Fibroblast of skin of back (primary cell): ENCODE data around the gene SIM2.
A peak's percentile ranks its signal among the peaks of the same experiment; 100 is the strongest.

Source experiments
- DNase-seq: peaks from one replicate; pipeline ENCODE4 v3.0.0-alpha.2; 2013

Gene SIM2

DNA sequence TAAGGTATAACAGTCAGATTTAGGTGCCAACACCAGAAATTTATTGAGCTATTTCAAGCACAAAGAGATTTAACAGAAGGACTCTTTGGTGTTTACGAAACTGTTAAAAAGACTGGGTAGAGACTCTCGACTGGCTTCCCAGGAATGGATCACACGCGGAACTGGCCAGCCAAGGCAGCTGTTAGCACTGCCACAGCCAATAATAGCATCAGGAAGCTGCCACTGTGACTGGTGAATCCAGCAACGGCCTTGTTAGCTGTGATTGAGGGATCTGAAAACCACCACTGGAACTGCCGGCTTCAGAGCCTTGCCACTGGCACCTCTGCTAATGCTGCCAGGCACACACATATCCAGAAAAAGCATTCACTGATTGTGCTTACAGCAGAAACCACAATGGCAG, 10.6 kb upstream of the SIM2 start:
- no peak for DNase-seq

GRCh38 chr21:36689324-36689723, 9.6 kb upstream of the SIM2 start:
- no peak for DNase-seq

DNA sequence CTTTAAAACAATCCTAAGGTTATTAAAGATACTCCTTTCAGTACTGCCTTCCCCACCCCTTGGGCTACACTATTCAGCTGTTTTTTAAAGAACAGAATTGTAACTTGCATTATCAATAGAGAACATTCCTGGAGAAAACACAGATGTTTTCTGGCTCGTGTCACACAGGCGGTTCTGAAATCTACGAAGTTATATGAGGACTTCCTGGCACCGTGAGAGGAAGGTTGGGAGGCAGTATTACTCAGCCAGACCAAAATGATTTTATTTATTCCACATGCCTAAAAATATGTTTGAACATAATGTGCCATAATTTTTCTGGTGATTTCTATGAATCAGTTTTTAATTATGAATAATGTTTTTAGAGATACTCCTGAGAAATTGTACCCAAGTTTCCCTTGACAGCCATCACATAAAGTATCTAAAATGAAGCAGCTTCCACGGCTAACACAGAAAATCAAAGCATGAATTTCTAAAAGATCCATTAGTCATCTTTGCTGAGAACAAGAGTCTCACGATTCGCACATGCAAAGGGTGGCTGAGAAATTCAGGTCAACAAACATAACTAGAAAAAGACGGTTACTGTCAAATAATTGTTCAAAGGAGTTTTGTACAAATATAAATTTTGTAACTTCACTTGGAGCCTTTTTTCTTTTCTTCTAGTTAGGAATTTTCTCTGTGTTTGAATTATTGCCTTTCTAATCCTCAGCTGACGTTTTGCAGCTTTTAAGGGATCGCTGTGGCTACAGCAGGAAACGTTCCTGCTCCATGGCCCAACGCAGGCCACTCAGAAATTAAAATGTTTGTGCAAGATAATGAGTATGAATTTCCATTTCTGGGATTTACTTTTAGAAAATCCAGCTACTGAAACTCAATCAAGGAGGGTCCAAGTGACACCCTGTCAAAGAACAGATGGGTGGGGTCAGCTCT, 8.0 kb upstream of the SIM2 start:
- DNase-seq = no peak

DNA sequence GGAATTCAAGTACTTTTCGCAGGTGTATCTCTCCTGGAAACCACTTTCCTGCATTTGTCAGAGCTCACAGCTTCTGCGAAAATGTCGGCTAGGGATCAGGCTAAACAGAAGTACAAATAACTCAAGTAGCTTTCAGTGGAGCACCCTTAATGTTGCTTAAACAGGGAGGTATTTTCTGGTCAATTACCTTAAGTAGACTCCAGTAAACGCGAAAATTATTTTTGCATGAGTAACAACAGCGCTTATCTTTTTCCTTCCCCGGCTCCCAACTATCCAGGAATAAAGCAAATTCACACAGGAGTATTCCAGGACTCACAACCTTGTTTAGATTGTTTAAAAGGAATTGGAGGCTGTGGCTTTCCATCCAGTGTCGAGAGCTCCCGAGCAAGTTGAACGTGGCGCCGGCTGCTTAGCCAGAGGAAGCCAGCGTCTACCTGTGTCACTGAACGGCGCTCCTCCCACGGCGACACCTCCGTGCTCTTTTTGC, 7.3 kb upstream of the SIM2 start:
- DNase-seq = no peak

DNA sequence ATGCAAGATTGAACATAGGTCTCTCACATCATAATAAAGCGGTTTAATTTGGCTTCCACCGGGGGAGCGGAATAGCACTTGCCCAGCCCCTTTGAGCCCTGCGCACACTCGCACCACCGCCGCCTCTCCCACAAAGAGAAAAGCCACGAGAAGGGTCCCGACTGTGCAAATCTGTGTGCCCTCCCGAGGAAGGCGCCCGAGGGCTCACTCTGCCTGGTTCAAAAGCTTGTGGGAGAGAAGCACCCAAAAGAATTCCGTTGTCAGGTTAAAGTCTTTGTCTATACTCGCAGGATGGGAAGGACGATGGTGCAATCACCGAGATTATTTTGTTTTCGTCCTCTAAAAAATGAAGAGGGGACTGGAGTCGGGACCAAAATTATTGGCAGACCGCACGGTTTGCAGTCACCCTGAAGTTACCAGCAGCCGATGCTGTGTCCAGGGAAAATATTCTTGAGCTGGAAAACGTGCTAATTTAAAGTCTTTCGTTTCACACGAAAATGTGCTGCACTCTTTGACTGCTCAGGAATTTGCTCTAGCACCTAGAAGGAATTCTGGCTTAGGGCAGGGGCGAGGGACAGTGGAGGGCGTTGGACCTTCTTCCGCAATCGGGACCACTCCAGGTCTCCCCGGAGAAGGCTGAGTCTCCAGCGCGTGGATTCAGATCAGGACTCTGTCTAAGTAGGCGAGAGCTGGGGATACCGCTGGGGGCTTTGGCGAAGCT, 6.6 kb upstream of the SIM2 start:
- no peak for DNase-seq

DNA sequence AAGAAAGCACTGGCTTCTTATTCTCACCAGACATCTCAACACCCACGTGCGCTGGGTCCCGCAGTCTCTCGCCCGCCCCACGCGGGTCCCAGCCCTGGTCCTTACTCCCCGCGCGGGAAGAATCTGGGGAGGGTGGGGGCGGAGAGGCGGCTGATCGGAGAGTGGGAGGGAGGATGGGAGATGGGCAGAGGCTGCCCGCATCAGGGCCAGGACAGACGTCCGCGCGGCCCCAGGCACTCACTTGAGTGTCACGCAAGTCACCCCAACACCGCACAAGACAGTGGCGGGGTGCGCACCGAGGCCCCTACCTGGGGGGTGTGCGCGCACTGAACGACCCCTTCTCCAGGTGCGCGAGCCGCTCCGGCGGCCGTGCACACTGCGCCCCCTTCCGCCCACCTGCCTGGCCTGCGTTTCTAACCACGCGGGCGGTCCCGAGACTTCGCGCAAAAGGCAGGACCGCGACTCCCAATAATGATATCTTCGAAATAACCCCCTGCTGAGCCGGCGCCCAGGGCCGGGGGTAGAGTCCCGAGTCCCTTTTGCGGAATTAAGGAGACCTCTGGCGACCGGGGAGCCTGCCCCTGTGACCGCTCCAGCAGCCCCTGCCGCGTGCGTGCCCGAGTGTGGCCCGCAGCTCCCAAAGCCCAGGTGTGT, 6.0 kb upstream of the SIM2 start:
- DNase-seq = no peak

GRCh38 chr21:36693489-36694030, 5.4 kb upstream of the SIM2 start:
- DNase-seq = no peak

- no peak for DNase-seq
Measured at GRCh38 chr21:36694031-36694515, 4.8 kb upstream of the SIM2 start.

- DNase-seq = no peak
Measured at GRCh38 chr21:36694593-36695282, 4.2 kb upstream of the SIM2 start.

DNA sequence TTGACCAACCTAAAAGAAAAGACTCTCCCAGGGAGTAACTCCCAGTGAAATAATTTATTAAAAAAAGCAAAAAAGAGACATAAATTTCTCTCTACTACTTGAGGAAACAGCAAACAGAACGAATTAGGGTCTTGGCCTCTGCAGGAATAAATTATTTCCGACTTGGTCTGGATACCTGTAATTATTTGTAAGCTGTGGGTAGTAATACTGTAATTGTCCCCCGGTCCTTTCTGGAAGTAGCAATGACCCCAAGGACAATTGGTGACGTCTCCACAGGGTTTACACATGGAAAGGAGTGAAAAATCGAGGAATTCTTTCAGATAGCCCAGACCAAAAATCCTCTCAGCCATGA, 3.7 kb upstream of the SIM2 start:
- no peak for DNase-seq

- no peak for DNase-seq
Measured at GRCh38 chr21:36695671-36696389, 3.1 kb upstream of the SIM2 start.

DNA sequence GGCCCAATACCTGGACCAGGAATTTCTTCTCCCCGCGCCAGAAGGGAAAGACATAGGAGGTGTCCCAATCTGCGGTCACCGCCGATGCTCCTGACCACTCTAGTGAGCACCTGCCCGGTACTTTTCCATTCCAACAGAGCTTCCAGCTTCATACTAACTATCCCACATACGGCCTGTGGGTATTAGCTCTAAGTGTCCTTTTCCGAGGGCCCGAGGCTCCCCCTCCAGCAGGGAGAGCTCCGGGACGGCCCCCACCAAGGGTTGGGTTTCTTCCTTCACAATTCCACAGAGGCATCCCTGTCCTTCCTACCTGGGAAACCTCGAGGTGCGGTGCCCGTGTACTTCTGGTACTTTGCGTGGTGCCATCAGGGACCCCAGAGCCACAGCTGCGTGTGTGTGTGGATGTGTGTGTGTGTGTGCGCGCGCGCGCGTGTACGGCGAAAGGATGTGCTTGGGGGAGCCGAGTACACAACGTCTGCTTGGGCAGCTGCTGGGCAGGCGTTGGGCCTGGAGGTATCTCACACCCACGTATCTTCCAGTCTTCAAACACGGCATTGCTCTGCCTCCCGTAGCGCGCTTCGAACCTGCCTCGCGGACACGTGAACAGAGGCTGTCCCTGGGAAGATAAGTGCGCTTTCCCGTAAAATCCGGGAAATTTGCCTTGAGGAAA, 2.4 kb upstream of the SIM2 start:
- DNase-seq = no peak

DNA sequence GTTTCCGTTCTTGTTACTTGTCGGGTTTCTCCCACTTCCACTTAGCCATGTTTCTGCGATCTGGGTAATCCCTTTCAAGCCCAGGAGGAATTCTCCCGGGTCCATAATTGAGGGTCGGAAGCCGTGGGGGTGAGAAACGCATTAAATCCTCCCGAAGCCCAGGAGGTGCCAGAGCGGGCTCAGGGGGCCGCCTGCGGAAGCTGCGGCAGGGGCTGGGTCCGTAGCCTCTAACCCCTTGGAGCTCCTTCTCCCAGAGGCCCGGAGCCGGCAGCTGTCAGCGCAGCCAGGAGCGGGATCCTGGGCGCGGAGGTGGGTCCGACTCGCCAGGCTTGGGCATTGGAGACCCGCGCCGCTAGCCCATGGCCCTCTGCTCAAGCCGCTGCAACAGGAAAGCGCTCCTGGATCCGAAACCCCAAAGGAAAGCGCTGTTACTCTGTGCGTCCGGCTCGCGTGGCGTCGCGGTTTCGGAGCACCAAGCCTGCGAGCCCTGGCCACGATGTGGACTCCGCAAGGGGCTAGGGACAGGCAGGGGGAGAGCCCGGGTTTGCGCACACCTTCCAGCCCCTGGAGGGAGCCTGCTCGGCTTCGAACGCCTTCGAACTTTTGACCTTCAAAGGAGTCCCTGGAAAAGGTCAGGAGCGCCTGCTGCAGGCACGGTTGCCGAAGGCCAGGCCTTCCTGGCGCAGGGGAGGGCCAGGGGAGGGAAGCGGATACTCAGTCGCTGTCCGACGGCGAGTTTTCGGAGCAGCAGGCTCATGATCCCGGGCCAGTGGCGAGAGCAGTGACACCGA, 1.7 kb upstream of the SIM2 start:
- no peak for DNase-seq

DNA sequence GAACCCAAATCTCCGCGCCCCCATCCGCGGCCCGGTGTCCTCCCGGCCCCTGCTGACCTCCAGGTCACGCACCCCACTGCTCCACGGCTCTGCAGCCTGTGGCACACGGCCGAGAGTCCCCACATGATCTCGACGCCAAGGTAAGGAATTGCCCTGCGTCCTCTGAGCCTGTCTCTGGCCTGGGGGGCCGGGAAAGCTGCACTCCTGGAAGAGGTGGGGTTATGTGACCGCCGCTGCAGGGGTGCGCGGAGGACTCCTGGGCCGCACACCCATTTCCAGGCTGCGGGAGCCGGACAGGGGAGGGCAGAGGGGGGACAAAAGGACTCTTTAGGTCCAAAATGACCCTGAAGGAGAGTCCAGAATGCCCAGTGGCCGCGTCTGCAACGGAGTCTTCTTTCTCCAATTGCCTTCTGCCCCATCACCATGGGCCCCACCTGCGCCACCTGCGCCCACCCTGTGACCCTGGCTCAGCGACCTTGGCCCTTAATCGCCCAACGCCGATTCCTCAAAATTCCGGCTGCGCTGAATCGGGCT, 997 bp upstream of the SIM2 start:
- no peak for DNase-seq

DNA sequence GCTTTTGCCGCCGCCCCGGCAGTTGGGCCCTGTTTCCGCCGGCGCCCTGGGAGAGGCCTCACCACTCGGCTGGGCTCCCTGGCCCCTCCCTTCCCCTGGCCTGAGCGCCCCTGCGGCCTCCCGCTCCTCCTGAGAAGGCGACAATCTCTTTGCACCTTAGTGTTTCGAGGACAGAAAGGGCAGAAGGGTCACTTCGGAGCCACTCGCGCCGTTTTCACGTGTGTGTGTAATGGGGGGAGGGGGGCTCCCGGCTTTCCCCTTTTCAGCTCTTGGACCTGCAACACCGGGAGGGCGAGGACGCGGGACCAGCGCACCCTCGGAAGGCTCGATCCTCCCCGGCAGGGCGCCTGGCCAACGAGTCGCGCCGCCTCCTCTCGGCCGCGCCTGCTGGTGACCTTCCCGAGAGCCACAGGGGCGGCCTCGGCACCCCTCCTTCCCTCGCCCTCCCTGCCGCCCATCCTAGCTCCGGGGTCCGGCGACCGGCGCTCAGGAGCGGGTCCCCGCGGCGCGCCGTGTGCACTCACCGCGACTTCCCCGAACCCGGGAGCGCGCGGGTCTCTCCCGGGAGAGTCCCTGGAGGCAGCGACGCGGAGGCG, 432 bp upstream of the SIM2 start:
- peak; percentile 42 for DNase-seq

DNA sequence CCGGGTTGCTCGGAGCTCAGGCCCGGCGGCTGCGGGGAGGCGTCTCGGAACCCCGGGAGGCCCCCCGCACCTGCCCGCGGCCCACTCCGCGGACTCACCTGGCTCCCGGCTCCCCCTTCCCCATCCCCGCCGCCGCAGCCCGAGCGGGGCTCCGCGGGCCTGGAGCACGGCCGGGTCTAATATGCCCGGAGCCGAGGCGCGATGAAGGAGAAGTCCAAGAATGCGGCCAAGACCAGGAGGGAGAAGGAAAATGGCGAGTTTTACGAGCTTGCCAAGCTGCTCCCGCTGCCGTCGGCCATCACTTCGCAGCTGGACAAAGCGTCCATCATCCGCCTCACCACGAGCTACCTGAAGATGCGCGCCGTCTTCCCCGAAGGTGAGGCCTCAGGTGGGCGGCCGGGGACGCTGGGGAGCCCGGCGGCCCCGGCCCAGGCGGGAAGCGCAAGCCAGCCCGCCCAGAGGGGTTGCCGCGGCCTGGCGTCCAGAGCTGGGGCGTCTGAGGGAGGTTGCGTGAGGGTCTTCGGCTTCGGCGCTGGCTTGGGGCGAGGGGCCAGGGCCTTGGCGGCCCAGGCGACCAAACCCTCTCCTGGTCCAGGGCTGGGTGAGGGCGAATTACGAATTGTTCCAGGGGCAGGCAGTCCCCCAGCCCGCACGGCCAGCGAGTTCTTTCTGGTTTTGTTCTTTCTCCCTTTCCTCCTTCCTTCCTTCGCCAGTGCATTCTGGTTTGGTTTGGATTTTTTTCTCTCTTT, 805 bp downstream of the SIM2 start:
- no peak for DNase-seq

- no peak for DNase-seq
Measured at GRCh38 chr21:36700295-36700970, 1.5 kb downstream of the SIM2 start.
